GM19035 (cell line): ENCODE measurements around the gene ZNF232.
"Not testable (repeated sequence)": the region's sequence is repeated elsewhere in the genome, so short reads cannot be mapped to it uniquely, and the experiment has no call there.

Source experiments
- ATAC-seq: cut with Tn5 transposase; IDR thresholded peaks from one replicate; pipeline ENCODE4 v1.9.1; 2021; ENCODE audit not compliant: unreplicated experiment

ZNF232 gene

GRCh38 chr17:5130261-5130660, 18.6 kb upstream of the ZNF232 start:
- ATAC-seq, result not testable (repeated sequence)

GRCh38 chr17:5129770-5130169, 18.1 kb upstream of the ZNF232 start:
- ATAC-seq, result not testable (repeated sequence)

DNA sequence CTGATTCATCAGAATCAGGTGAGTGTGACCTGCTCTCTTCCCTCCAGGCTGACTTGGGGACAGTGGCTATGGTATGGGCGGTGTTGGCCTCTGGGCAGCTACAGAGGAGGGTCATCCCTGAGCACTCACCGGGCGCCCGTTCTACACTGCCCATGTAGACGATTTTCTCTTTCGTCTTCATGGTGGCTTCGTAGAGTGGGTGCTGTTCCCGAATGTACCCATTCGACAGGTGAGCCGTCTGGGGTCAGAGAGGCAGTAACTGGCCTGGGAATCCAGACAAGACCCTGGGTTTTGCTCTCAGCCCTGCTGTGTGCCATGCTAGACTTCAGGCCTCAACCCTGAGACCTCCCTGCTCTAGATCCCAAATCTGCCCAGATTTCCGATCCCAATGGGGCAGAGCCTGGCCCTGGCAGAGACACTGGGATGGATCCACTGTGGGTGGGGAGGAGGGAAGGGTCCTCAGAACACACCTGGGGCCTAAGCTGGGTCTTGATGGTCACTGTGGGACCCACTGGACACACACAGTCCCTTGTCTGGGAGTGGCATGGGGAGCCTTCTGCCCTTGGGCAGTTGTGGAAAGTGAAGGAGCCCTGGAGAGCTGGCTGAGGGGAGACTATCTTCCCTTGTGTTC, 17.3 kb upstream of the ZNF232 start:
- no peak for ATAC-seq

DNA sequence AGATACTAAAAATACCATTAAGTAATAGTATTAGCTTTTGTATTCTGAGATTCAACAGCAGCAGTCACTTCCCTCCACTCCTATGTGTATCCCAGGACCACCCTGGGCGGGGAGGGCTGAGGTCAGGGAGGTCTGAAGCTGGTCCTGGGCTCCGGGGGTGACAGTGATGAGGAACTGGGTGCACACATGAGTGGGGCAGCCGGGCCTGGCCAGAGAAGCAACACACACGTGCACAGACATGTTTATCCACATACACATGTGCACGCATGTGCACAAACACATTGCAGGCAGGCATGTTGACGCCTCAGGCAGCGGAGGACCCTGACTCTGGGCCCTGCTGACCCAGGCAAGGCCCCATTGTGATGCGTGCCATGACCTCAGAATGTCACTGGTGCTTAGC, 16.7 kb upstream of the ZNF232 start:
- ATAC-seq, result not testable (repeated sequence)

GRCh38 chr17:5127910-5128309, 16.2 kb upstream of the ZNF232 start:
- no peak for ATAC-seq

GRCh38 chr17:5126719-5127488, 15.2 kb upstream of the ZNF232 start:
- no peak for ATAC-seq

- not testable (repeated sequence) for ATAC-seq
Observed at GRCh38 chr17:5124896-5125295, 13.2 kb upstream of the ZNF232 start.

- ATAC-seq, result not testable (repeated sequence)
Observed at GRCh38 chr17:5124125-5124760, 12.6 kb upstream of the ZNF232 start.

GRCh38 chr17:5123343-5124124, 11.9 kb upstream of the ZNF232 start:
- ATAC-seq, result no peak

GRCh38 chr17:5122586-5123342, 11.1 kb upstream of the ZNF232 start:
- ATAC-seq, result no peak

- not testable (repeated sequence) for ATAC-seq
Observed at GRCh38 chr17:5122056-5122455, 10.4 kb upstream of the ZNF232 start.

DNA sequence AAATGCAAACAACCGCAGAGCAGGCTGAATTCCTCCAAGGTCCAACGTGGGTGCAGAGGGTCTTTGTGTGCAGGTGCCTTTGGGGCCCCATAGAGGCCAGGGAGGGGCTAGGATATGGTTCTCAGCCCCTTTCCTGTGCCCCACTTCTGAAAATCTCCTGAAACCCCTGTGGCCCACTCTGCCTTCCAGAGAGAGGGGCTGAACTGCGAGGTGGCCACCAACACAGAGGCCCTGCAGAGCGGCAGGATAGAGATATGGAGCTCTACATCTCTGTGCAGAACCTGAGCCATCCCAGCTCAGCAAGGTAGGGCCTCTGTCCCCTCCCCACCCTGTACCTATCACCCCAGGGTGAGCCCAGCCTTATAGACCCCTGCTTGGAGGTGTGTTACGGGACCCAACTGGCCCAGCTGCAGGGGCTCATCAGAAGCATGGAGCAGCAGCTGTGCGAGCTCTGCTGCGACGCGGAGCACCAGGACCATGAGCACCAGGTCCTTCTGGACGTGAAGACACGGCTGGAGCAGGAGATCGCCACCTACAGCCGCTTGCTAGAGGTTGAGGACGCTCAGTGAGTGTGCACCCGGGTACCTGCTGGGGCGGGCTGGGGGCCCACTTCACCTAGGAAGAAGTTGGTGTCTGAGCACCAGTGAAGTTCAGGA, 9.6 kb upstream of the ZNF232 start:
- no peak for ATAC-seq

GRCh38 chr17:5120436-5121185, 8.9 kb upstream of the ZNF232 start:
- not testable (repeated sequence) for ATAC-seq

DNA sequence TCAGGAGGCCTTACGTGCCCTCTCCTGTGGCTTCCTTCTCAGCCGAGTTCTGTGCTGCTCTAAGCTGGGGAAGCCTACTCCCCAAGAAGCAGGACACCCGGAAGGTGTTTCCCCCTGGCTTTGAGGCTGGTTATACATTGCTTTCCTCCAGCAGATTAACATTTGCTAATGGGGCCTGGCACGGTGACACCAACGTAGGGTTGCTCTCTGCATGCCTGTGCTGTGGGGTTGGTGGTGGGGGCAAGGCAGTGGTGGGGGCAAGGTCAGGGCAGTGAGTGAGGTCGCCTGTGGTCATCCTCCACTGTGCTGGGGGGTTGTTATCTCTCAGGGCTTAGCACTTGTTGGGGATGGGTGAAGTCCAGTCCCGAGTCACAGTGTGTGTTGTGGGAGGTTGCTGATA, 8.4 kb upstream of the ZNF232 start:
- no peak for ATAC-seq

- no peak for ATAC-seq
Observed at GRCh38 chr17:5118219-5118618, 6.5 kb upstream of the ZNF232 start.

- ATAC-seq, result no peak
Observed at GRCh38 chr17:5115673-5116651, 4.3 kb upstream of the ZNF232 start, which contains the start of gene USP6. USP6 (plus strand) TSS chr17:5116032; CDS start chr17:5130368, 14,336 bp downstream.

DNA sequence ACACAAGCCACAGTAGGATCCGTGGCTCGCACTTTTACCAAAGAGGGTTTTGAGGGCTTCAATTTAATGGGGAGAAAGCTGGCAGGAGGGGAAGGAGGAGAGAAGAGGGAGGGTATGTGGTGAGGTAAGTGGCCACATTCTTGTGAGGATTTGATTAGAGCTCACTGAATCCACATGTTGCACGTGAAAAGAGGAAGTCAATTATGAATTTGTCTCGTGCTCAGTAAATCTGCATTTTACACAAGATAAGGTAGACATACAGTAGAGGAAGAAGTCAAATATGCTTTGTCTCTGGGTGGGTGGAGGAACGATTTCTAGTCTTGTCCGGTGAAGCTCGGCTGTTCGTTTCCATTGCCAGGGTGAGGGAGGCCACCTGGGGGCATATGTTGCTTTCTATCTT, 862 bp downstream of the ZNF232 start:
- ATAC-seq, result no peak

- ATAC-seq, result no peak
Observed at GRCh38 chr17:5100832-5101231, 10.8 kb downstream of the ZNF232 start.
